Keratinocyte (primary cell): ENCODE results near the gene SPTLC2. TPM values are rescaled to one million over a fixed set of nuclear protein-coding genes. Genes with fewer than 3 reads are reported as not detected.

Experiments
- DNase-seq: peaks from one replicate; pipeline ENCODE4 v3.0.0-alpha.2; 2011; ENCODE audit warnings: low read depth, missing footprints, low spot score
- FAIRE-seq: peaks from 2 replicates; lab custom pipeline; 2011; peaks lifted over from hg19 to GRCh38; lab: Jason Lieb, UNC
- H2AFZ ChIP-seq: 2 replicates; pipeline ENCODE4 v1.6.0; 2012; ENCODE audit warnings: low read length, control low read depth, inconsistent platforms; ENCODE audit not compliant: control insufficient read depth
- H3K27ac ChIP-seq: 2 replicates; pipeline ENCODE4 v1.5.1; 2011; ENCODE audit warnings: low read length; ENCODE audit not compliant: control insufficient read depth, insufficient read depth
- H3K27me3 ChIP-seq: 3 replicates; pipeline ENCODE4 v1.6.0; 2011; ENCODE audit warnings: low read length; ENCODE audit not compliant: control insufficient read depth, insufficient read depth; ENCODE audit errors: extremely low read depth
- H3K36me3 ChIP-seq, 2 experiments: 2 replicates in 1 of 2; 3 replicates in 1 of 2; pipeline ENCODE4 v1.5.1; 2011; ENCODE audit warnings: low read length in 2 of 2, mild to moderate bottlenecking in 1 of 2; ENCODE audit not compliant: control insufficient read depth in 2 of 2, insufficient read depth in 2 of 2; ENCODE audit errors: extremely low read depth in 1 of 2
- H3K4me1 ChIP-seq: 3 replicates; pipeline ENCODE4 v1.5.1; 2011; ENCODE audit warnings: low read length; ENCODE audit not compliant: control insufficient read depth, insufficient read depth; ENCODE audit errors: extremely low read depth
- H3K4me2 ChIP-seq: 3 replicates; pipeline ENCODE4 v1.6.0; 2011; ENCODE audit warnings: low read depth, low read length; ENCODE audit not compliant: control insufficient read depth, insufficient read depth; ENCODE audit errors: extremely low read depth
- H3K4me3 ChIP-seq, 3 experiments: fragments of 200-600 bp in 1 of 3; sonication (generic) in 1 of 3; 2 replicates in 2 of 3; 3 replicates in 1 of 3; pipeline ENCODE4 v1.5.1; 2011 to 2016; ENCODE audit warnings: low read length in 3 of 3, mild to moderate bottlenecking in 3 of 3, control low read depth in 2 of 3, inconsistent platforms in 1 of 3, low read depth in 1 of 3, mixed read lengths in 1 of 3, mixed run types in 1 of 3, moderate library complexity in 1 of 3; ENCODE audit not compliant: control insufficient read depth in 2 of 3, insufficient read depth in 2 of 3; ENCODE audit errors: extremely low read depth in 1 of 3
- H3K79me2 ChIP-seq: 2 replicates; pipeline ENCODE4 v1.6.0; 2012; ENCODE audit warnings: low read length; ENCODE audit not compliant: control insufficient read depth, insufficient read depth
- H3K9ac ChIP-seq: 3 replicates; pipeline ENCODE4 v1.6.0; 2011; ENCODE audit warnings: low read length; ENCODE audit not compliant: control insufficient read depth, insufficient read depth; ENCODE audit errors: extremely low read depth
- H3K9me1 ChIP-seq: 3 replicates; pipeline ENCODE4 v1.6.0; 2011; ENCODE audit warnings: low read length; ENCODE audit not compliant: control insufficient read depth, insufficient read depth; ENCODE audit errors: extremely low read depth
- H3K9me3 ChIP-seq: 2 replicates; pipeline ENCODE4 v1.5.1; 2012; ENCODE audit warnings: low read depth, low read length; ENCODE audit not compliant: control insufficient read depth
- H4K20me1 ChIP-seq: 3 replicates; pipeline ENCODE4 v1.6.0; 2011; ENCODE audit warnings: low read length; ENCODE audit not compliant: control insufficient read depth, insufficient read depth; ENCODE audit errors: extremely low read depth
- EZH2 ChIP-seq: IDR thresholded peaks from one replicate; pipeline ENCODE4 v1.6.1; 2012; ENCODE audit warnings: inconsistent platforms, mild to moderate bottlenecking, low read length, moderate library complexity
- dilution Hi-C: fragments of 300-500 bp; cut with MboI; formaldehyde crosslinking; loops from one replicate; pipeline ENCODE4 v1.7.0; 2020; ENCODE audit warnings: low sequenced_read_pairs; ENCODE audit not compliant: extremely low pct_ligation_motif_present
- polyA plus RNA-seq, 5 experiments: library from polyadenylated mRNA; depleted of rRNA in 3 of 5; stranded (reverse) in 3 of 5; stranded (forward) in 1 of 5; unstranded in 1 of 5; fragments of >200 nt; gene quantifications; 1 replicate in 1 of 5; 2 replicates in 3 of 5; 3 replicates in 1 of 5; pipeline versions ENCODE4 v1.2.1 to v1.2.3, GENCODE V29; 2011 to 2012; ENCODE audit warnings: missing spikeins in 2 of 5, low read depth in 1 of 5, low replicate concordance in 1 of 5
- TF ChIP-seq, protein P1 (sequence below), 3 experiments: IDR thresholded peaks in 1 of 3; conservative IDR thresholded peaks in 1 of 3; optimal IDR thresholded peaks in 1 of 3; 2 replicates in 2 of 3; 3 replicates in 1 of 3; pipeline versions ENCODE3 to v1.5.1; 2011; ENCODE audit warnings: low read length in 3 of 3, mild to moderate bottlenecking in 3 of 3, moderate library complexity in 2 of 3, control low read depth in 1 of 3, inconsistent platforms in 1 of 3; ENCODE audit not compliant: insufficient read depth in 2 of 3; ENCODE audit errors: extremely low read depth in 1 of 3

SPTLC2 gene
- polyA plus RNA-seq, 1 donor (not counting 4 experiments of a cell fraction or from before 2014, with no cell fraction given) = 46.8 TPM

DNA sequence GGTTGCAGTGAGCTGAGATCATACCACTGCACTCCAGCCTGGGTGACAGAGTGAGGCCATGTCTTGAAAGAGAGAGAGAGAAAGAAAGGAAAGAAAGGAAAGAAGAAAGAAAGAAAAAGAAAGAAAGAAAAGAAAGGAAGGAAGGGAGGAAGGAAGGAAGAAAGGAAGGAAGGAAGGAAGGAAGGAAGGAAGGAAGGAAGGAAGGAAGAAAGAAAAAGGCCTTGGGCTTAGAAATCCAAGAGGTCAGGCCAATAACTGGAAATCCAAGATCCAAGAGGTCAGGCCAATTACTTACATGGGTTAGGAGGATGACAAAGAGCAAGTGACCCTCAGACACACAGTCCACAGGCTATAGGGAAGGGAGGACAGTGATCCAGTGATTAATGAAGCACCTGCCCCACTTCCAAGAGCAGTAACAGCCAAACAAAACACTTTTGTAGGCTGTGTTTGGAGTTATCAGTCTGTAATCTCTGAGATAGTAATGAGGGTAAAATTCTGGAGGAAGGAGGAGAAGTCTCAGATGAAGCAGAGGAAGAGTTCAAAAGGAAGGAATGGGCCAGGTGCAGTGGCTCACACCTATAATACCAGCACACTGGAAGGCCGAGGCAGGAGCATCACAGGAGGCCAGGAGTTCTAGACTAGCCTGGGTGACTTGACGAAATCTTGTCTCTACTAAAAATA, 32.2 kb upstream of the SPTLC2 start:
- Histone ChIP-seq H2AFZ (no peak overlapping the region), H3K9ac (no peak overlapping the region), H3K4me1 (no peaks in the 10 kb centered on the region), H3K79me2 (no peaks in the 10 kb centered on the region), H3K27me3 (no peaks in the 10 kb centered on the region), H4K20me1 (no peaks in the 10 kb centered on the region), H3K9me1 (no peaks in the 10 kb centered on the region), H3K4me2 (no peak overlapping the region), H3K4me3 (no peak overlapping the region), H3K27ac (no peak overlapping the region), H3K36me3 (no peaks in the 10 kb centered on the region), H3K9me3 (no peaks in the 10 kb centered on the region)
- DNase-seq (no peak), FAIRE-seq (no peak)
- dilution Hi-C loops = no loop called here
- TF ChIP-seq, protein P1, sequence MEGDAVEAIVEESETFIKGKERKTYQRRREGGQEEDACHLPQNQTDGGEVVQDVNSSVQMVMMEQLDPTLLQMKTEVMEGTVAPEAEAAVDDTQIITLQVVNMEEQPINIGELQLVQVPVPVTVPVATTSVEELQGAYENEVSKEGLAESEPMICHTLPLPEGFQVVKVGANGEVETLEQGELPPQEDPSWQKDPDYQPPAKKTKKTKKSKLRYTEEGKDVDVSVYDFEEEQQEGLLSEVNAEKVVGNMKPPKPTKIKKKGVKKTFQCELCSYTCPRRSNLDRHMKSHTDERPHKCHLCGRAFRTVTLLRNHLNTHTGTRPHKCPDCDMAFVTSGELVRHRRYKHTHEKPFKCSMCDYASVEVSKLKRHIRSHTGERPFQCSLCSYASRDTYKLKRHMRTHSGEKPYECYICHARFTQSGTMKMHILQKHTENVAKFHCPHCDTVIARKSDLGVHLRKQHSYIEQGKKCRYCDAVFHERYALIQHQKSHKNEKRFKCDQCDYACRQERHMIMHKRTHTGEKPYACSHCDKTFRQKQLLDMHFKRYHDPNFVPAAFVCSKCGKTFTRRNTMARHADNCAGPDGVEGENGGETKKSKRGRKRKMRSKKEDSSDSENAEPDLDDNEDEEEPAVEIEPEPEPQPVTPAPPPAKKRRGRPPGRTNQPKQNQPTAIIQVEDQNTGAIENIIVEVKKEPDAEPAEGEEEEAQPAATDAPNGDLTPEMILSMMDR (optimal IDR thresholded peaks at IDR 0.05 in 1 of 3, IDR thresholded peaks at IDR 0.05 in 1 of 3, conservative IDR thresholded peaks at IDR 0.05 in 1 of 3; ENCODE audit: extremely low read depth in 1 of 3, insufficient read depth in 2 of 3, low read length in 3 of 3) = no peak
- TF ChIP-seq EZH2 = no peak

DNA sequence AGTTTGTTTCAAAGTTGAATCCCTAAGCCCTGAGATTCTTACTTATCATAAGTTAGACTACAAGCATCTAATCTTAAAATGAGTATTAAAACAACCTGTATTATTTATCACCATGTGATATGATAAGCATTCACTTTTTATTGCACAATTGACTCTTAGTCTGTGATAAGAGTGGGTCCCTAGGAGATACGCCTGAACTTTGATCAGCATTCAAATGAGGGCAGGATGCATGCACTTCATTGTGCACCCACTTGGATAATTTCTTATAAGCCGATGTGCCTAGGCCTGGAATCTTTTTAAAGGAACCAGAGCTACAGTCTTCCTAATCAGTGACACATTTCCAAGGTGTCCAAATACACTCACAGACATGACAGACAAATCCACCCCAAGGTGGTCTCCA, 31.4 kb upstream of the SPTLC2 start:
- TF ChIP-seq, protein P1 (optimal IDR thresholded peaks at IDR 0.05 in 1 of 3, IDR thresholded peaks at IDR 0.05 in 1 of 3, conservative IDR thresholded peaks at IDR 0.05 in 1 of 3; ENCODE audit: extremely low read depth in 1 of 3, insufficient read depth in 2 of 3, low read length in 3 of 3) = no peak

More for the DNA sequence above, 31.4 kb upstream of the SPTLC2 start:
- H3K36me3 ChIP-seq = no peaks in the 10 kb centered on the region
- H3K27me3 ChIP-seq = no peaks in the 10 kb centered on the region
- H3K27ac ChIP-seq = no peak overlapping the region
- no peak for DNase-seq
- no peak for FAIRE-seq
- no peaks in the 10 kb centered on the region for H3K9me1 ChIP-seq
- no peak overlapping the region for H3K9ac ChIP-seq
- H3K4me2 ChIP-seq = no peak overlapping the region
- dilution Hi-C loops = no loop called here
- no peaks in the 10 kb centered on the region for H3K4me1 ChIP-seq
- no peak overlapping the region for H3K4me3 ChIP-seq
- H2AFZ ChIP-seq = no peak overlapping the region
- no peaks in the 10 kb centered on the region for H3K79me2 ChIP-seq
- no peaks in the 10 kb centered on the region for H4K20me1 ChIP-seq
- no peaks in the 10 kb centered on the region for H3K9me3 ChIP-seq
